ENCODE data around the gene ZG16. TPM values are rescaled to one million over a fixed set of nuclear protein-coding genes. Genes with fewer than 3 reads are reported as not detected.
"Not testable (repeated sequence)": the region's sequence is repeated elsewhere in the genome, so short reads cannot be mapped to it uniquely, and the experiment has no call there.

The ZG16 gene
- polyA plus RNA-seq, 3 donors = not detected

DNA sequence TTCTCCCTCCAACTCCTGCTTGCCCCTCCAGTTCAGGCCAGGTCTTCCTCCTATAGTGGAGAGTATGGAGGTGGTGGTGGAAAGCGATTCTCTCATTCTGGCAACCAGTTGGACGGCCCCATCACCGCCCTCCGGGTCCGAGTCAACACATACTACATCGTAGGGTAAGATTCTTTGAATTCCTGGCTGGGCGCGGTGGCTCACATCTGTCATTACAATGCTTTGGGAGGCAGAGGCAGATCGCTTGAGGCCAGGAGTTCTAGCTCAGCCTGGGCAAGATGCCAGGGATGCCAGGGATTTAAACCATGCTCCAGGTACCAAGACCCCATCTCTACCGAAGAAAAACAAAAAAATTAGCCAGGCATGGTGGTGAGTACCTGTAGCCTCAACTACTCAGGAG, 1.4 kb downstream of the ZG16 start:
- Mint-ChIP-seq H3K27me3 (ENCODE audit: low read depth in 3 of 3) (peaks cover 0 to 8% (median 4%) of the 10 kb centered on the region in 3 donors), H3K27ac (no peak overlapping the region), H3K4me3 (no peak overlapping the region), H3K4me1 (no peaks in the 10 kb centered on the region), H3K9me3 (peaks cover 0 to 2% (median 0%) of the 10 kb centered on the region in 7 donors), H3K36me3 (no peaks in the 10 kb centered on the region)
- H3K79me2 ChIP-seq (ENCODE audit: insufficient read depth, low read length) = no peaks in the 10 kb centered on the region
- 96% methylated on average over 9 of the region's 10 CpGs for WGBS (ENCODE audit: insufficient coverage)
- TF ChIP-seq, protein P1, sequence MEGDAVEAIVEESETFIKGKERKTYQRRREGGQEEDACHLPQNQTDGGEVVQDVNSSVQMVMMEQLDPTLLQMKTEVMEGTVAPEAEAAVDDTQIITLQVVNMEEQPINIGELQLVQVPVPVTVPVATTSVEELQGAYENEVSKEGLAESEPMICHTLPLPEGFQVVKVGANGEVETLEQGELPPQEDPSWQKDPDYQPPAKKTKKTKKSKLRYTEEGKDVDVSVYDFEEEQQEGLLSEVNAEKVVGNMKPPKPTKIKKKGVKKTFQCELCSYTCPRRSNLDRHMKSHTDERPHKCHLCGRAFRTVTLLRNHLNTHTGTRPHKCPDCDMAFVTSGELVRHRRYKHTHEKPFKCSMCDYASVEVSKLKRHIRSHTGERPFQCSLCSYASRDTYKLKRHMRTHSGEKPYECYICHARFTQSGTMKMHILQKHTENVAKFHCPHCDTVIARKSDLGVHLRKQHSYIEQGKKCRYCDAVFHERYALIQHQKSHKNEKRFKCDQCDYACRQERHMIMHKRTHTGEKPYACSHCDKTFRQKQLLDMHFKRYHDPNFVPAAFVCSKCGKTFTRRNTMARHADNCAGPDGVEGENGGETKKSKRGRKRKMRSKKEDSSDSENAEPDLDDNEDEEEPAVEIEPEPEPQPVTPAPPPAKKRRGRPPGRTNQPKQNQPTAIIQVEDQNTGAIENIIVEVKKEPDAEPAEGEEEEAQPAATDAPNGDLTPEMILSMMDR (IDR thresholded peaks at IDR 0.05) = no peak
- no peak overlapping the region for H3K9ac ChIP-seq (ENCODE audit: insufficient read depth, low read length, poor library complexity, severe bottlenecking)
- H3K27ac ChIP-seq (ENCODE audit: low read depth in 1 of 2, low read length in 2 of 2) = no peak overlapping the region
- no peaks in the 10 kb centered on the region for H3K27me3 ChIP-seq (ENCODE audit: control insufficient read depth in 2 of 2, insufficient read depth in 2 of 2, low read length in 2 of 2)
- H3K4me3 ChIP-seq (replicated peaks in 1 of 3; ENCODE audit: low read depth in 2 of 3, low read length in 3 of 3) = no peak overlapping the region
- no peaks in the 10 kb centered on the region for H4K20me1 ChIP-seq (ENCODE audit: insufficient read depth, low read length)
- no peaks in the 10 kb centered on the region for H3K9me3 ChIP-seq (replicated peaks in 1 of 2; ENCODE audit: control insufficient read depth in 1 of 2, insufficient read depth in 1 of 2, low read length in 2 of 2)
- DNase-seq = no peak
- H3K4me1 ChIP-seq (ENCODE audit: control insufficient read depth in 1 of 2, insufficient read depth in 2 of 2, low read length in 2 of 2) = no peaks in the 10 kb centered on the region
- no peak overlapping the region for H3K4me2 ChIP-seq (replicated peaks; ENCODE audit: extremely low read depth, low read length, poor library complexity, severe bottlenecking)
- no peaks in the 10 kb centered on the region for H3K36me3 ChIP-seq (replicated peaks in 1 of 2; ENCODE audit: control insufficient read depth in 1 of 2, insufficient read depth in 2 of 2, low read length in 2 of 2)
- H2AFZ ChIP-seq (ENCODE audit: insufficient read depth, low read depth, low read length, poor library complexity, severe bottlenecking) = no peak overlapping the region
- intact Hi-C loops (cut with micrococcal nuclease) = no loop called here

DNA sequence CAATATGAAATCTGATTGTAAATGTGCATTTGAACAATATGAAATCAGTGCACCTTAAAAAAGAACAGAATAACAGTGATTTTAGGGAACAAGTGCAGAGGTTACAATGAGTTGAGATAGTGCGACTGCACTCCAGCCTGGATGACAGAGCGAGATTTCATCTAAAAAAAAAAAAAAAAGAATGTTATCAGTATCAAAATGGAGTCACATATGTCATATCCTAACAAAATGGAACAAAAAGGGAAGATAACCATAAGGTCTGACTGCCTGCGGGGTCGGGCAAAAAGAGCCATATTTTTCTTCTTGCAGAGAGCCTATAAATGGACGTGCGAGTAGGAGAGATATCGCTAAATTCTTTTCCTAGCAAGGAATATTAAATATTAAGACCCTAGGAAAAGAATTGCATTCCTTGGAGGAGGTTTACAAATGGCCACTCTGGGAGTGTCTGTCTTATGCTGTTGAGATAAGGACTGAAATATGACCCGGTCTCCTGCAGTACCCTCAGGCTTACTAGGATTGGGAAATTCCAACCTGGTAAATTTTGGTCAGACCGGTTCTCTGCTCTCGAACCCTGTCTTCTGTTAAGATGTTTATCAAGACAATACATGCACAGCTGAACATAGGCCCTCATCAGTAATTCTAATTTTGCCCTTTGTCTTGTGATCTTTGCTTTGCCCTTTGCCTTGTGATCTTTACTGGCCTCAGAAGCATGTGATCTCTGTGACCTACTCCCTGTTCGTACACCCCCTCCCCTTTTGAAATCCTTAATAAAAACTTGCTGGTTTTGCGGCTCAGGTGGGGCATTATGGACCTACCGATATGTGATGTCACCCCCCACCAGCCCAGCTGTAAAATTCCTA, 5.3 kb downstream of the ZG16 start:
- peaks cover 8 to 11% of the 10 kb centered on the region in 2 donors for H3K4me1 ChIP-seq (ENCODE audit: control insufficient read depth in 1 of 2, insufficient read depth in 2 of 2, low read length in 2 of 2)
- WGBS (ENCODE audit: insufficient coverage) = 98% methylated on average over 5 of the region's 13 CpGs
- intact Hi-C loops (cut with micrococcal nuclease); H3K27ac Mint-ChIP-seq; H3K4me3 ChIP-seq (replicated peaks in 1 of 3; ENCODE audit: low read depth in 2 of 3, low read length in 3 of 3); DNase-seq; H4K20me1 ChIP-seq (ENCODE audit: insufficient read depth, low read length); H3K9me3 ChIP-seq (replicated peaks in 1 of 2; ENCODE audit: control insufficient read depth in 1 of 2, insufficient read depth in 1 of 2, low read length in 2 of 2); H3K9ac ChIP-seq (ENCODE audit: insufficient read depth, low read length, poor library complexity, severe bottlenecking); H3K36me3 ChIP-seq (replicated peaks in 1 of 2; ENCODE audit: control insufficient read depth in 1 of 2, insufficient read depth in 2 of 2, low read length in 2 of 2); H3K4me1 Mint-ChIP-seq; H3K27me3 Mint-ChIP-seq (ENCODE audit: low read depth in 3 of 3); H3K36me3 Mint-ChIP-seq; H3K9me3 Mint-ChIP-seq; H3K27ac ChIP-seq (ENCODE audit: low read depth in 1 of 2, low read length in 2 of 2); H3K4me2 ChIP-seq (replicated peaks; ENCODE audit: extremely low read depth, low read length, poor library complexity, severe bottlenecking); H2AFZ ChIP-seq (ENCODE audit: insufficient read depth, low read depth, low read length, poor library complexity, severe bottlenecking); H3K27me3 ChIP-seq (ENCODE audit: control insufficient read depth in 2 of 2, insufficient read depth in 2 of 2, low read length in 2 of 2); H3K4me3 Mint-ChIP-seq; H3K79me2 ChIP-seq (ENCODE audit: insufficient read depth, low read length): not testable (repeated sequence)

Data from CD14-positive monocyte (primary cell).